Brain microvascular endothelial cell (primary cell): Measurements from ENCODE around the gene UBLCP1.
"Not testable (repeated sequence)": the region's sequence is repeated elsewhere in the genome, so short reads cannot be mapped to it uniquely, and the experiment has no call there.

Experiments used
- DNase-seq: peaks from one replicate; pipeline ENCODE4 v3.0.0-alpha.2; 2020
- H3K27ac ChIP-seq: fragments of 250-450 bp; sonication (Bioruptor Pico); 2 replicates; pipeline ENCODE4 v1.5.1; 2020; ENCODE audit warnings: mild to moderate bottlenecking, moderate library complexity
- H3K27me3 ChIP-seq: fragments of 250-450 bp; sonication (Bioruptor Pico); replicated peaks from 2 replicates; pipeline ENCODE4 v1.5.1; 2020; ENCODE audit warnings: mild to moderate bottlenecking
- H3K36me3 ChIP-seq: fragments of 250-450 bp; sonication (Bioruptor Pico); replicated peaks from 2 replicates; pipeline ENCODE4 v1.5.1; 2020; ENCODE audit warnings: mild to moderate bottlenecking
- H3K4me3 ChIP-seq: 2 replicates; pipeline ENCODE4 v1.5.1; 2011; ENCODE audit warnings: low read depth, mild to moderate bottlenecking, control low read depth, low read length, moderate library complexity
- in situ Hi-C: cut with HindIII; loops from 2 replicates; pipeline ENCODE4 v1.10.0; 2017; ENCODE audit warnings: low sequenced_read_pairs, low pct_ligation_motif_present
- TF ChIP-seq, protein P1 (sequence below): IDR thresholded peaks from 2 replicates; pipeline ENCODE4 v1.5.1; 2011; ENCODE audit warnings: low read depth, mild to moderate bottlenecking, moderate library complexity, low read length, control low read depth, inconsistent platforms; ENCODE audit errors: missing control alignments

Gene UBLCP1

GRCh38 chr5:159230657-159231056 is 32.4 kb upstream of the UBLCP1 start:
- Histone ChIP-seq H3K36me3 (no peaks in the 10 kb centered on the region), H3K27ac (no peak overlapping the region), H3K4me3 (no peak overlapping the region), H3K27me3 (no peaks in the 10 kb centered on the region)
- in situ Hi-C loops: no loop called here
- TF ChIP-seq, protein P1, sequence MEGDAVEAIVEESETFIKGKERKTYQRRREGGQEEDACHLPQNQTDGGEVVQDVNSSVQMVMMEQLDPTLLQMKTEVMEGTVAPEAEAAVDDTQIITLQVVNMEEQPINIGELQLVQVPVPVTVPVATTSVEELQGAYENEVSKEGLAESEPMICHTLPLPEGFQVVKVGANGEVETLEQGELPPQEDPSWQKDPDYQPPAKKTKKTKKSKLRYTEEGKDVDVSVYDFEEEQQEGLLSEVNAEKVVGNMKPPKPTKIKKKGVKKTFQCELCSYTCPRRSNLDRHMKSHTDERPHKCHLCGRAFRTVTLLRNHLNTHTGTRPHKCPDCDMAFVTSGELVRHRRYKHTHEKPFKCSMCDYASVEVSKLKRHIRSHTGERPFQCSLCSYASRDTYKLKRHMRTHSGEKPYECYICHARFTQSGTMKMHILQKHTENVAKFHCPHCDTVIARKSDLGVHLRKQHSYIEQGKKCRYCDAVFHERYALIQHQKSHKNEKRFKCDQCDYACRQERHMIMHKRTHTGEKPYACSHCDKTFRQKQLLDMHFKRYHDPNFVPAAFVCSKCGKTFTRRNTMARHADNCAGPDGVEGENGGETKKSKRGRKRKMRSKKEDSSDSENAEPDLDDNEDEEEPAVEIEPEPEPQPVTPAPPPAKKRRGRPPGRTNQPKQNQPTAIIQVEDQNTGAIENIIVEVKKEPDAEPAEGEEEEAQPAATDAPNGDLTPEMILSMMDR: no peak
- no peak for DNase-seq

DNA sequence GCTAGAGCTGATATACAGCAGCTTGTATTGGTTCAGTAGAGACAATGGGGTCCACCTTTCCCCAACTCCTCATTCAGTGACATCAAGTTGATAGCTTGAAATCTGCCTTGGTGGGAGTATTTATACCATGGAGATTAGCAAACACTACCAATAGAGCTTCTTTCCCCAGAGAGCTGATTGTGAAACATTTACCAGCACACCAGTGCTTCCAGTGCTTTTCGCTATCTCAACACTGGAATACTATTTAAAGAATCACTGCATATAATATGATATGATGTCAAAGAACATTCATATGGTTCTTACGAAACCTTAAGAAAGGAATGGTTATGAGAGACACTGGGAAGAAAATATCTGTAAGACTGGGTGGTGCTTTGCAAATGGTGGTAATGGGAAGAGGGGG is 31.9 kb upstream of the UBLCP1 start:
- in situ Hi-C loops: no loop called here
- H3K27ac ChIP-seq: no peak overlapping the region
- H3K27me3 ChIP-seq: no peaks in the 10 kb centered on the region
- DNase-seq: peak; percentile 14
- TF ChIP-seq, protein P1: no peak
- H3K4me3 ChIP-seq: no peak overlapping the region
- H3K36me3 ChIP-seq: no peaks in the 10 kb centered on the region

GRCh38 chr5:159235871-159236520 is 27.1 kb upstream of the UBLCP1 start:
- DNase-seq, H3K36me3 ChIP-seq, H3K27me3 ChIP-seq, H3K4me3 ChIP-seq, in situ Hi-C loops, H3K27ac ChIP-seq: not testable (repeated sequence)

- Histone ChIP-seq H3K36me3 (no peaks in the 10 kb centered on the region), H3K27me3 (no peaks in the 10 kb centered on the region), H3K27ac (peak overlapping the region; percentile 12), H3K4me3 (no peak overlapping the region)
- DNase-seq: peak; percentile 66
- TF ChIP-seq, protein P1: no peak
- in situ Hi-C loops: no loop called here
These were observed 22.7 kb upstream of the UBLCP1 start for GRCh38 chr5:159240301-159240870.

DNA sequence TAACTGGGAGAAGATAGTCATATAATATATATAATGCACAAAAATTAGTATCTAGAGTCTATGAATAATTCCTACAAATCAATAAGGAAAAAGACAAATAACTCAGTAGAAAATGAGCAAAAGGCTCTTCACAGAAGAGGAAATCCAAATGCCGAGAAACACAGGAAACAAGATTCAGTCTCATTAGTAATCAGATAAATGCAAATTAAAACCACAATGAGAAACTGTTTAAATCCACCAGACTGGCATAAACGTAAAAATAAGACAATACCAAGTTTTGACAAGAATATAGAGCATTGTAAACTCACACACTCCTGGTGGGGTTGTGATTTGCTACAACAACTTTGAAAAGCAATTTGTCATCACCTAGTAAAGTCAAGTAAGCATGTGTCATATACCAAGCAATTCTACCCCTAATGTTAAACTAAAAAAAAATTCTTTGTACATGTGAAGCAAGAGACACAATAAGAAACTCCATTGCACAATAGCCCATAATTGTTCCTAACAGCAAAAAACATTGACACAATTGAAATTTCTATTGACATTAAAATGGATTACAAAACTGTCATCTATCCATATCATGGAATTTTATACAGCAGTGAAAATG is 21.0 kb upstream of the UBLCP1 start:
- H3K36me3 ChIP-seq: no peaks in the 10 kb centered on the region
- in situ Hi-C loops: no loop called here
- no peak overlapping the region for H3K4me3 ChIP-seq
- H3K27me3 ChIP-seq: no peaks in the 10 kb centered on the region
- TF ChIP-seq, protein P1: no peak
- no peak for DNase-seq
- no peak overlapping the region for H3K27ac ChIP-seq

DNA sequence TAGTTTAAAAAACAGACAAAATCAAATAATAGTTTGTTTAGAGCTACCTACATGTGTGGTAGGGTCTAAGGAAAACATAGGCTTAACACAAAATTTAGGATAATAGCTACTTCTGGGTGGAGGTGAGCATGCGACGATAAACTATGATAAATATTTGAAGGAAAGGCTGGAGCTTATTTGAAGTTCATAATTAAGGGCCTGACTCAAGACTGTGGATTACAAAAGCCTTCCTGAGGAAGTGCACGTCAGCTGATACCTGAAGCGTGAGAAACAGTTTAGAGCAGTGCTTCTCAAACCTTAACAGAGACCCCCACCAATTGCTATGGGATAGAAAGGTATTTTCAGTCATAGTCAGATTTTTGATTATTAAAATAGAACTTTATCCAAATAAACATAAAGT is 20.4 kb upstream of the UBLCP1 start:
- in situ Hi-C loops: no loop called here
- no peak for DNase-seq
- no peaks in the 10 kb centered on the region for H3K27me3 ChIP-seq

More for the DNA sequence above, 20.4 kb upstream of the UBLCP1 start:
- Histone ChIP-seq H3K36me3 (no peaks in the 10 kb centered on the region), H3K27ac (no peak overlapping the region), H3K4me3 (no peak overlapping the region)
- TF ChIP-seq, protein P1: no peak
